Measurements from ENCODE around the gene CCDC91.
A peak's percentile ranks its signal among the peaks of the same experiment; 100 is the strongest.

The CCDC91 gene

GRCh38 chr12:28190321-28191050, at the start of gene CCDC91:
CCDC91 (plus strand) TSS chr12:28190456; CDS start chr12:28257216, 66,760 bp downstream.
- peak; percentile 70 for DNase-seq (ENCODE audit: low spot score)

- no peak for DNase-seq (ENCODE audit: low spot score)
Measured at GRCh38 chr12:28144059-28144458, 46.2 kb upstream of the CCDC91 start.

GRCh38 chr12:28144532-28144931, 45.7 kb upstream of the CCDC91 start:
- no peak for DNase-seq (ENCODE audit: low spot score)

GRCh38 chr12:28145216-28145615, 45.0 kb upstream of the CCDC91 start:
- no peak for DNase-seq (ENCODE audit: low spot score)

- no peak for DNase-seq (ENCODE audit: low spot score)
Measured at GRCh38 chr12:28149279-28149678, 41.0 kb upstream of the CCDC91 start.

- DNase-seq (ENCODE audit: low spot score), result no peak
Measured at GRCh38 chr12:28156362-28156761, 33.9 kb upstream of the CCDC91 start.

GRCh38 chr12:28156804-28157203, 33.5 kb upstream of the CCDC91 start:
- DNase-seq (ENCODE audit: low spot score), result no peak

- no peak for DNase-seq (ENCODE audit: low spot score)
Measured at GRCh38 chr12:28158353-28158752, 31.9 kb upstream of the CCDC91 start.

- DNase-seq (ENCODE audit: low spot score), result no peak
Measured at GRCh38 chr12:28159688-28160087, 30.6 kb upstream of the CCDC91 start.

GRCh38 chr12:28161697-28162096, 28.6 kb upstream of the CCDC91 start:
- DNase-seq (ENCODE audit: low spot score), result no peak

GRCh38 chr12:28162697-28163096, 27.6 kb upstream of the CCDC91 start:
- no peak for DNase-seq (ENCODE audit: low spot score)

- no peak for DNase-seq (ENCODE audit: low spot score)
Measured at GRCh38 chr12:28164644-28165275, 25.5 kb upstream of the CCDC91 start.

GRCh38 chr12:28167981-28168485, 22.2 kb upstream of the CCDC91 start:
- no peak for DNase-seq (ENCODE audit: low spot score)

- DNase-seq (ENCODE audit: low spot score), result no peak
Measured at GRCh38 chr12:28171356-28172060, 18.7 kb upstream of the CCDC91 start.

- no peak for DNase-seq (ENCODE audit: low spot score)
Measured at GRCh38 chr12:28172434-28173030, 17.7 kb upstream of the CCDC91 start.

GRCh38 chr12:28173440-28173839, 16.8 kb upstream of the CCDC91 start:
- no peak for DNase-seq (ENCODE audit: low spot score)

- DNase-seq (ENCODE audit: low spot score), result no peak
Measured at GRCh38 chr12:28175098-28175589, 15.1 kb upstream of the CCDC91 start.

- DNase-seq (ENCODE audit: low spot score), result no peak
Measured at GRCh38 chr12:28176295-28176694, 14.0 kb upstream of the CCDC91 start.

GRCh38 chr12:28177461-28177860, 12.8 kb upstream of the CCDC91 start:
- no peak for DNase-seq (ENCODE audit: low spot score)

- no peak for DNase-seq (ENCODE audit: low spot score)
Measured at GRCh38 chr12:28177905-28178304, 12.4 kb upstream of the CCDC91 start.

- no peak for DNase-seq (ENCODE audit: low spot score)
Measured at GRCh38 chr12:28178775-28179174, 11.5 kb upstream of the CCDC91 start.

- DNase-seq (ENCODE audit: low spot score), result no peak
Measured at GRCh38 chr12:28180786-28181185, 9.5 kb upstream of the CCDC91 start.
